ENCODE results near the gene SOCS6. TPM values are rescaled to one million over a fixed set of nuclear protein-coding genes. Genes with fewer than 3 reads are reported as not detected.
"Not testable (repeated sequence)": the region's sequence is repeated elsewhere in the genome, so short reads cannot be mapped to it uniquely, and the experiment has no call there.

Gene SOCS6
- total RNA-seq, 2 donors from 2014 or later, result 1.7 to 2.0 TPM

DNA sequence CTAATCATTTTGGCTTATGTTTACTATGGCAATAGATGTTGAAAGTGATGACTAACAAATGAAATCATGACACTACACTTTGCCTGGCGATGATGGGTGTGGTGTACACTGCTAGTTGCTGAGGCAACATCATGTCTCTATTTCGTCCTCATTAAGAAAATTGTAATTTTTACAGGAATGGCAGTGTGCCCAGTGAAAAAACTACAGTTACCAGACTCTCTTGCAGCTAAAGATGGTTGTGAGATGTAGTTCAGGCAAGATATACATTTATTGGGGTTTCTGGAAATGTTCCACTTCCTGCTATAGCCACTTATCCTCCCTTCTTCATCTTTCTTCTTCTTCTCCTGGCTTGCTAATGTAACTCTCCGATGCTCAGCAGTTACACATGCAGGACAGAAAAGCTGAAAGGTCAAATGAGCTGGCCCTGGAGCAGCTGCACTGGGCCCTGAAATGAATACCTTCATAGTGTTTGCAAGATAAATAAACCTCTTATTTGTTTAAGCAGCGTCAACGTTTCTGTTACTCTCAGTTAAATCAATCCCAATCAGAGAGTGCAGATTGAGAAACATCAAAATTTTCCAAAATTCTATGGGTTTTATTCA lies 46.0 kb downstream of the SOCS6 start:
- Mint-ChIP-seq H3K27ac (no peak overlapping the region), H3K9me3 (peaks cover 0 to 2% of the 10 kb centered on the region in 2 donors), H3K27me3 (ENCODE audit: low read depth) (no peaks in the 10 kb centered on the region), H3K36me3 (ENCODE audit: insufficient read depth in 2 of 2) (peaks cover 0 to 2% of the 10 kb centered on the region in 2 donors), H3K4me1 (ENCODE audit: low read depth) (peaks cover 4% of the 10 kb centered on the region), H3K4me3 (no peak overlapping the region)
- ATAC-seq (replicated peaks in 1 of 2) (no peak), DNase-seq (no peak)

DNA sequence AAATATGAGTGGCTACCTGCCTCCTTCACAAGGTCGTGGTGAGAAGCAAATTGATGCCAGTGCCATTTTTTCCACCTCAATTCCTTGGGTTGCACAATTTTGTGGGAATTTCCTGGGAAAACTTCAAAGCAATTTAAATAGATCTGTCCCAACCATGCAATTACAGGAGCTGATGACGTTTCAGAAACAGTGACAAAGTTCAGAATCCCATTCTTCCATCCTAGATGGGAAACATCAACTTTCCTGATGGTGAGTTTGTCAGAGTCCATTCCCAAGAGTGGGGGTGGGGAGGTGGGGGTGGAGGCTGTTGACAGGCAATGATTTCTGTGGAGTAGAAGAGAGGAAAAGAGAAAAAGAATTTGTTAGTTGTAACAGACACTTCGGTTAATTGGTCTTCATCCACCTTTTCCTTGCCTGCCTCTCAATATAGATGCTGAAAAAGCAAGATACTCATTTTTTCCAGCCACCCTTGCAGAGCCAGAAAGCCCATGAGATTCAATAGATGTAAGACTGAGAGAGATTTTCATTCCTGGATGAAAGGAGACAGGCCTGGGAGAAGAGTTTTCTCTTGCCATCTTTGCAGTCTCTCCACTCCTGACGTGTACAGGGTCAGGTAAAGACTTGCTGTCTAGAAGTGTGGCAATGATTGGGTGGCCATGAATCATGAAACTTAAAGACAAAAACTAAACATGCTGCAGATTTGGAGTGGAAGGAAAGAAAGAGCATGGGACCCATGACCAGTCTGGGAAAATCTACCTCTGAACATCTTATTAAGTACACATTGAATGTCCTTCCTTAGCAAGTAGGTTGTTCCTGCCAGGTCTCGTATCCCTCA lies 47.3 kb downstream of the SOCS6 start:
- Mint-ChIP-seq H3K27me3 (ENCODE audit: low read depth) (no peaks in the 10 kb centered on the region), H3K4me3 (no peak overlapping the region), H3K4me1 (ENCODE audit: low read depth) (peaks cover 4% of the 10 kb centered on the region), H3K36me3 (ENCODE audit: insufficient read depth in 2 of 2) (peaks cover 0 to 2% of the 10 kb centered on the region in 2 donors), H3K9me3 (peaks cover 0 to 2% of the 10 kb centered on the region in 2 donors), H3K27ac (no peak overlapping the region)
- DNase-seq (no peak), ATAC-seq (replicated peaks in 1 of 2) (no peak)

DNA sequence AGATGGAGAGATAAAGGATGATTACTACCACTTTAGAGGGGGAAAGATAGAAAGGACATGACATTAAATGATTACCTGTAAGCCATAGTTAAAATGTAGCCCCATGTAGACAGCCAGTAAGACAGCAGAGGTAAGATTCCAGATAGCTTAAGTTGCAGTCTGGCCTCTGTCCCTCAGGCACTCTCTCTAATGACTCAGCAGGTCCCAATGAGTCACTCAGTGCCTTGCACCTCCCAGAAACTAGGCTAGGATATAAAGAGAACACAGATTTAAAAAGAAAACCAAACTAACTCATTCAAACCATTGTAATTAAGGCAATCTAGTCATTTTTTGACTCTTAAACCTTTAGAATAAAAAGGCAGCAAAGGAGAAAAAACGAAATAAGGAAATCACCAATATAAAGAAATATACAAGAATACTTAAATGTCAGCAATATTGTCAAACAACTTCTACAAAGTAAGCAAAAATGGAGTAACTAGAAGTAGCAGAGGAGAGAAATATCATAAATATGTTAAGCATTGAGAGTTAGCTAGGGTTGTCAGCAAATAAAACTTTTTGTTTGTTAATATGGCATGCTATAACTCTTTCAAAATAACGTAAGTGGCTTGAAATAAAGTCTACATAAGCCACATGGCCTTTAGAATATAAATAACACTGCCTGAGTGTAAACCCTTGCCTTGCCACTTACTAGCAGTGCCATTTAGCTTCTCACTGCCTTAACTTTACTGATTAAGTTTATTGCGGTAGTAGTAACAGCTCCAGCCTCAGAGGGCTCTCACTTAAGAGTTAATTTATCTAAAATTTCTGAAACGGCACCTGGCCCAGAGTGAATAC lies 48.5 kb downstream of the SOCS6 start:
- Mint-ChIP-seq H3K4me3 (no peak overlapping the region), H3K36me3 (ENCODE audit: insufficient read depth in 2 of 2) (peaks cover 0 to 2% of the 10 kb centered on the region in 2 donors), H3K27ac (no peak overlapping the region), H3K27me3 (ENCODE audit: low read depth) (no peaks in the 10 kb centered on the region), H3K4me1 (ENCODE audit: low read depth) (peaks cover 4% of the 10 kb centered on the region), H3K9me3 (peaks cover 0 to 2% of the 10 kb centered on the region in 2 donors)
- ATAC-seq (replicated peaks in 1 of 2) (no peak), DNase-seq (no peak)

DNA sequence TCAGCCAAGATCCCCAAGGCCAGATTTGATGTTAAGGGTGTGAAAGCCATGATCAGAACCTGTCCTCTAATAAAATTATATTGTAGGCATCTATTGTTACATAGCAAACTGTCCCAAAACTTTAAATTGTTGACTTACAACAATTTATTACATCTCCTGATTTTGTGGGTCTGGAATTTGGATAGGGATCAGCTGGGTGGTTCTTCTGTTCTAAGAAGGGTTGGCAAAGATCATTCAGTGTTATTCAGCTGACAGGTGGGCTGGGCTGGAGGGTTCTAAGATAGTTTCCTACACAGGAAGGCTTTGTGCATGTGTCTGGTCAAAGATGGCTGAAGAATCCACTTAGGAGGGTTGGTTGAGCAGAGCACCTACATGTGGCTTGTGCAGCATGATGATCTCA lies 50.0 kb downstream of the SOCS6 start:
- Mint-ChIP-seq H3K27me3 (ENCODE audit: low read depth) (no peaks in the 10 kb centered on the region), H3K27ac (no peak overlapping the region), H3K9me3 (peaks cover 0 to 2% of the 10 kb centered on the region in 2 donors), H3K4me3 (no peak overlapping the region), H3K4me1 (ENCODE audit: low read depth) (peaks cover 4% of the 10 kb centered on the region), H3K36me3 (ENCODE audit: insufficient read depth in 2 of 2) (no peaks in the 10 kb centered on the region)
- ATAC-seq (replicated peaks in 1 of 2), result no peak
- DNase-seq, result no peak

DNA sequence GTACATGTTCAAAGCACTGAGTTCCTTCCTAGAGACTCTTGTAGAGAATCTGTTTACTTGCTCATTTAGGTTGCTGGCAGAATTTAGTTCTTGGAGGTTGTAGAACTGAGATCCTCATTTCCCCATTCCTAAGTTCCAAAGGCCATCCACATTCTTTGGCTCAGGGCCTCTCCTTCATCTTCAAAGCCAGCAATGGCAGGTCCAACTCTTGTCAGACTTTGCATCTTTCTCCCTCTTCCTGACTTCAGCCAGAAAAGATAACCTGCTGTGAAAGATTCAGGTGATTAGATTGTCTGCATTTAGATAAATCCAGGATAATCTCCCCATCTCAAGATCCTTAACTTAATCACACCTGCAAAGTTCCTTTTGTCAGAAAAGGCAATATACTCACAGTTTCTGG lies 51.1 kb downstream of the SOCS6 start:
- Mint-ChIP-seq H3K27ac (no peak overlapping the region), H3K4me3 (no peak overlapping the region), H3K4me1 (ENCODE audit: low read depth) (peaks cover 4% of the 10 kb centered on the region), H3K9me3 (peaks cover 0 to 2% of the 10 kb centered on the region in 2 donors), H3K27me3 (ENCODE audit: low read depth) (no peaks in the 10 kb centered on the region), H3K36me3 (ENCODE audit: insufficient read depth in 2 of 2) (no peaks in the 10 kb centered on the region)
- DNase-seq, result no peak
- ATAC-seq (replicated peaks in 1 of 2), result no peak

DNA sequence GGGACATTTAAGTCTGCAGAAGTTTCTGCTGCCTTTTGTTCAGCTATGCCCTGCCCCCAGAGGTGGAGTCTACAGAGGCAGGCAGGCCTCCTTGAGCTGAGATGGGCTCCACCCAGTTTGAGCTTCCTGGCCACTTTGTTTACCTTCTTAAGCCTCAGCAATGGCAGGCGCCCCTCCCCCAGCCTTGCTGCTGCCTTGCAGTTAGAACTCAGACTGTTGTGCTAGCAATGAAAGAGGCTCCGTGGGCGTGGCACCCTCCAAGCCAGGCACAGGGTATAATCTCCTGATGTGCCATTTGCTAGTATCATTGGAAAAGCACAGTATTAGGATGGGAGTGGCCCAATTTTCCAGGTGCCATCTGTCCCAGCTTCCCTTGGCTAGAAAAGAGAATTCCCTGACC lies 59.6 kb downstream of the SOCS6 start:
- not testable (repeated sequence) for H3K4me1 Mint-ChIP-seq (ENCODE audit: low read depth); H3K9me3 Mint-ChIP-seq; H3K27me3 Mint-ChIP-seq (ENCODE audit: low read depth); H3K4me3 Mint-ChIP-seq; DNase-seq; H3K27ac Mint-ChIP-seq; H3K36me3 Mint-ChIP-seq (ENCODE audit: insufficient read depth in 2 of 2); ATAC-seq (replicated peaks in 1 of 2)

DNA sequence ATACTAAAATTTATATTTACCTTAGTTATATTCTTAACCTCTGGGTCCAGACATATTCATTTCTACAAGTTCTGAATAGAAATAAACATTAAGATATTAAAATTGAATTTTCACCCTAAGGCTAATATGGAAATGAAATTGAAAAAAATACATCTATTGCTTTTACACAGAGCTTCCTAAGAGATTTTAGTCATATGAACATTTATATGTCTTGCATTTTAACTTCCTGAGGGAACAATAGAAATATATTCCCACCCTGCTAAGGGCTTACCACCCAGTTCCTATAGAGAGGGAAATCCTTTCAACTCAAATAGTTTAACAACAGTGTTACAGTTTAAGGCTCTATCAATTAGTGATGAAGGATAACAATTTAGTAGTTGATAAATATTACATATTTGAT lies 60.5 kb downstream of the SOCS6 start:
- ATAC-seq (replicated peaks in 1 of 2), result no peak
- Mint-ChIP-seq H3K9me3 (peaks cover 2 to 5% of the 10 kb centered on the region in 2 donors), H3K27ac (no peak overlapping the region), H3K4me3 (no peak overlapping the region), H3K27me3 (ENCODE audit: low read depth) (no peaks in the 10 kb centered on the region), H3K4me1 (ENCODE audit: low read depth) (no peaks in the 10 kb centered on the region), H3K36me3 (ENCODE audit: insufficient read depth in 2 of 2) (no peaks in the 10 kb centered on the region)
- no peak for DNase-seq

DNA sequence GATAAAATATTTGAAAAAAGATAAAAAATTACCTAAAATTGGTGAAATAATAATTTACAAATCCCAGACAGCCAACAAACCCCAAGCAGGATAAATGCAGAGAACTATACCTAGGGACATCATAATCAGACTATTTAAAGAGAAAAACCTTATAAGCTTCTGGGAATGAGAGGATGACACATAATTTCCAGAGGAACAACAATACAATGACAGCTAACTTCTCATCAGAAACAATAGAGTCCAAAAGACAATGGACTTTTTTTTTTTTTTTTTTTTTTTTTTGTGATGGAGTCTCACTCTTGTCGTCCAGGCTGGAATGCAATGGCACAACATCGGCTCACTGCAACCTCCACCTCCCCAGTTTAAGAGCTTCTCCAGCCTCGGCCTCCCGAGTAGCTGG lies 65.2 kb downstream of the SOCS6 start:
- no peak for DNase-seq
- H3K9me3 Mint-ChIP-seq, result peaks cover 9 to 10% of the 10 kb centered on the region in 2 donors
- no peak overlapping the region for H3K4me3 Mint-ChIP-seq
- no peak for ATAC-seq (replicated peaks in 1 of 2)
- H3K4me1 Mint-ChIP-seq (ENCODE audit: low read depth), result no peaks in the 10 kb centered on the region
- H3K27me3 Mint-ChIP-seq (ENCODE audit: low read depth), result no peaks in the 10 kb centered on the region
- no peaks in the 10 kb centered on the region for H3K36me3 Mint-ChIP-seq (ENCODE audit: insufficient read depth in 2 of 2)
- peak overlapping the region; percentile 40 for H3K27ac Mint-ChIP-seq

DNA sequence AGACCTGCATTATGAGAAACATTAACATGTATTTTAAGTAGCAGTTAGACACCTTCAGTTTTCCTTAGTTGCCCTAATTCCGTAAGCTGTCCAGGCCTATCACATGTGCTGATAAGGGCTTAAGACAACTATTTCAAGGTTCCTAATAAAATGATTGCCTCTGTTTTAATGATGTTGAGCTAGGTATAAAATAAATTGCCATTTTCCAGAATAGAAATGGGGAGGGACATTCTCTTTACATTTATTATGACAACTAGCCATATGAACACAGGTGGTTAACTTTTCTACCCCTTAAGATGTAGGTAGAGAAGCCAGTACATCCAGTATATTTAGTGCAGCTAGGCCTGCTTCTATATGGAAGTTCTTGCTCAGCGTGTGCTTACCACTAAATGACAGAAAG lies 65.9 kb downstream of the SOCS6 start:
- Mint-ChIP-seq H3K4me1 (ENCODE audit: low read depth) (no peaks in the 10 kb centered on the region), H3K9me3 (peaks cover 9 to 10% of the 10 kb centered on the region in 2 donors), H3K36me3 (ENCODE audit: insufficient read depth in 2 of 2) (no peaks in the 10 kb centered on the region), H3K27me3 (ENCODE audit: low read depth) (no peaks in the 10 kb centered on the region), H3K27ac (no peak overlapping the region), H3K4me3 (no peak overlapping the region)
- DNase-seq, result no peak
- no peak for ATAC-seq (replicated peaks in 1 of 2)

DNA sequence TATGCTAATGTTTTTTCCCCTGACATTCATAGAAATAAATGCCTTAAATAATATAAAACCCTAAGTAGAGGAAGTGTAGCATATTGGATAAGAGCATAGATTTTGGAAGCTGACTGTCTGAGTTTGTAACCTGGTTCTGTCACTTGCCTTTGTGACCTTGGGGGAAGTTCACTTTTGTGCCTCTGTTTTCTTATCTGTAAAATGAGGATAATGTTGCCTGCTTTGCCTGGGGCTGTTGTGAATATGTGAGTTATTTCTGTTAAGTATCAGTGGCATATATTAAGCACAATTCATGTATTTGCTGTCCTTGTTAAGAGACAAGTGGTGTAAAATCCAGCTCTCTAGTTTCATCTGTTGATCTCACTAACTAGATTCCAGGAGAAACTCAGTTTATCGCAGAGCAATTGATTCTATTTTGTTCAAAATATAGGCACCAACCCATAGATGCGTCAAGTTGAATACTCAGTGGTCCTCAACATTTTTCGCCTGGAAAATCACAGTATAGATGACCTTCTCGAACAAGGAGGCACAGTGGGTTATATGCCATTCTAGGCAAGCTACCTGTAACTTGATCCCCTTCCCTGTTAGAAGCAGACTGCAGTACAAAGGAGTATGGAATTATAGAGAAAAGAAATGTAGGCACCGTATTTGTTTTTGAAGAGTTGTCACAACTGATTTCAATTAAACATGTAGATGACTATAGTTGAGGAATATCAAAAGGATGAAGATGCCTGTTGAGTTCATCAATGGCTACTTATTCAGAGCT lies 67.0 kb downstream of the SOCS6 start:
- H3K27ac Mint-ChIP-seq, result no peak overlapping the region
- no peaks in the 10 kb centered on the region for H3K27me3 Mint-ChIP-seq (ENCODE audit: low read depth)
- peaks cover 9 to 10% of the 10 kb centered on the region in 2 donors for H3K9me3 Mint-ChIP-seq
- H3K4me3 Mint-ChIP-seq, result no peak overlapping the region
- no peaks in the 10 kb centered on the region for H3K4me1 Mint-ChIP-seq (ENCODE audit: low read depth)
- ATAC-seq (replicated peaks in 1 of 2) (no peak), DNase-seq (no peak)
- H3K36me3 Mint-ChIP-seq (ENCODE audit: insufficient read depth in 2 of 2), result no peaks in the 10 kb centered on the region

DNA sequence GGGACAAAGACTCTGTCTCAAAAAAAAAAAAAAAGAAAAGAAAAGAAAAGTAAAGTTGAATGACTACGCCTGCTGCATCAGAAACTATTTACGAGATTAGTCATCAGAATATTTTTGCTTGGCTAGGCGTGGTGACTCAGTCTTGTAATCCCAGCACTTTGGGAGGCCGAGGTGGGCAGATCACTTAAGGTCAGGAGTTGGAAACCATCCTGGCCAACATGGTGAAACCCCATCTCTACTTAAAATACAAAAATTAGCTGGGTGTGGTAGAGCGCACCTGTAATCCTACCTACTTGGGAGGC lies 69.2 kb downstream of the SOCS6 start:
- ATAC-seq (replicated peaks in 1 of 2), result peak in 1 of 2 donors; percentile 62
- H3K36me3 Mint-ChIP-seq (ENCODE audit: insufficient read depth in 2 of 2); H3K9me3 Mint-ChIP-seq; H3K4me3 Mint-ChIP-seq; DNase-seq; H3K27ac Mint-ChIP-seq; H3K4me1 Mint-ChIP-seq (ENCODE audit: low read depth); H3K27me3 Mint-ChIP-seq (ENCODE audit: low read depth): not testable (repeated sequence)

DNA sequence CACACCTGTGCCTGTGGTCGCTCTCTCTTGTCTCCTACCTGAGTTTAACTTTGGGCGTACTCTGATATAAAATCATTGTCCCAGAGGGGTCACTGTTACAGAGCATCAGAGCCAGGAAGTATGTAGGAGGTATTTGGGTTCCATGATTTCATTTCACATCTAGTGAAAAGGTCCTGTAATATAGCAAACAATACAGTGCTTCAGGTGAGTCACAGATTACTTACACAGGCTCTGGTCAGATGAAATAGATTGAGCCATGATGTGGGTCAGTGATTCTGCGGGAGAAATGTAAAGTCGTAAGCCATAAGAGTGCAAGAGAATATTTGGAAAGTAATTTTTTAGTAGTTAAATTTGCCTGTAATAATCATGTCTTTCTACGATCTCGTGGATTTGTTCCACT lies 70.2 kb downstream of the SOCS6 start:
- Mint-ChIP-seq H3K4me1 (ENCODE audit: low read depth) (no peaks in the 10 kb centered on the region), H3K4me3 (no peak overlapping the region), H3K36me3 (ENCODE audit: insufficient read depth in 2 of 2) (no peaks in the 10 kb centered on the region), H3K9me3 (peaks cover 4 to 7% of the 10 kb centered on the region in 2 donors), H3K27me3 (ENCODE audit: low read depth) (no peaks in the 10 kb centered on the region), H3K27ac (no peak overlapping the region)
- DNase-seq, result no peak
- ATAC-seq (replicated peaks in 1 of 2), result no peak

DNA sequence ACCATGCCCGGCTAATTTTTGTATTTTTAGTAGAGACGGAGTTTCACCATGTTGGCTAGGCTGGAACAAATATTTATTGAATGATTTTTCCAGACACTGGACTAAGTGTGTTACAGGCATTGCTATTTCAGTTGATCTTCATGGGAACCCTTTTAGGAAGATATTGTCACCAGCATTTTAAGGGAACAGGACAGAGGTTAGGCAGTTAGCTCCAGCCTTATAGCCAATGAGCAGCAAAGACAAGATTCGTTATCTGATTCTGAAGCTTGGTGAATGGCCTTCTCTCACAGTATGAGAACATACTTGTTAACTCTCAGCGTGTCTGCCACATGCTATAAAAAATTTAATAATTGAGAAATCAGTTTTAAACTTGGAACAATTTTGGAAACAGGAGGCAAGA lies 73.4 kb downstream of the SOCS6 start:
- no peak overlapping the region for H3K27ac Mint-ChIP-seq

More for the DNA sequence above, 73.4 kb downstream of the SOCS6 start:
- Mint-ChIP-seq H3K4me1 (ENCODE audit: low read depth) (no peaks in the 10 kb centered on the region), H3K9me3 (peaks cover 0 to 3% of the 10 kb centered on the region in 2 donors), H3K4me3 (no peak overlapping the region), H3K27me3 (ENCODE audit: low read depth) (peaks cover 12% of the 10 kb centered on the region), H3K36me3 (ENCODE audit: insufficient read depth in 2 of 2) (no peaks in the 10 kb centered on the region)
- DNase-seq, result no peak
- no peak for ATAC-seq (replicated peaks in 1 of 2)

Data from activated T-cell treated with anti-CD3 and anti-CD28 coated beads, Interleukin-2, amount 50 U/mL, for 72 hours (primary cell).